Muscle of leg (tissue), 11 donors: ENCODE results near the gene PDSS1. TPM values are rescaled to one million over a fixed set of nuclear protein-coding genes. Genes with fewer than 3 reads are reported as not detected.

Source experiments
- DNase-seq: peaks from one replicate; pipeline ENCODE4 v3.0.0; 2013
- H3K27ac ChIP-seq: one replicate; pipeline ENCODE4 v1.5.1; 2013; ENCODE audit warnings: mild to moderate bottlenecking, low read length, control low read depth
- H3K27me3 ChIP-seq: one replicate; pipeline ENCODE4 v1.6.1; 2013; ENCODE audit warnings: low read length; ENCODE audit not compliant: control insufficient read depth, insufficient read depth
- H3K36me3 ChIP-seq: one replicate; pipeline ENCODE4 v1.6.1; 2013; ENCODE audit warnings: low read length; ENCODE audit not compliant: control insufficient read depth, insufficient read depth
- H3K4me1 ChIP-seq: one replicate; pipeline ENCODE4 v1.6.1; 2013; ENCODE audit warnings: low read length; ENCODE audit not compliant: control insufficient read depth, insufficient read depth
- H3K4me3 ChIP-seq: one replicate; pipeline ENCODE4 v1.5.1; 2013; ENCODE audit warnings: low read length, control low read depth
- H3K9me3 ChIP-seq: replicated peaks from 2 replicates; pipeline ENCODE4 v1.6.1; 2013; ENCODE audit warnings: low read depth, low read length; ENCODE audit not compliant: control insufficient read depth
- WGBS: methylation state at CpG from one replicate; pipeline ENCODE4 v1.1.5; 2013; ENCODE audit warnings: missing lambda C conversion rate; ENCODE audit not compliant: insufficient coverage; 5-methylcytosine and 5-hydroxymethylcytosine counted together
- polyA plus RNA-seq, 8 donors: library from polyadenylated mRNA; unstranded; fragments of 120-200 nt; gene quantifications; one replicate each; pipeline versions ENCODE4 v1.2.1 to v1.2.3, GENCODE V29; 2013; ENCODE audit warnings: inconsistent platforms in 1 of 8, low replicate concordance in 1 of 8; ENCODE audit not compliant: insufficient read length in 8 of 8, insufficient read depth in 1 of 8
- total RNA-seq: library from RNA; stranded (reverse); fragments of 120-200 nt; gene quantifications from one replicate; pipeline ENCODE4 v1.2.4, GENCODE V29; 2013

Gene PDSS1
- total and polyA plus RNA-seq, 9 donors, result 7.1 to 10.1 (median 8.4) TPM

DNA sequence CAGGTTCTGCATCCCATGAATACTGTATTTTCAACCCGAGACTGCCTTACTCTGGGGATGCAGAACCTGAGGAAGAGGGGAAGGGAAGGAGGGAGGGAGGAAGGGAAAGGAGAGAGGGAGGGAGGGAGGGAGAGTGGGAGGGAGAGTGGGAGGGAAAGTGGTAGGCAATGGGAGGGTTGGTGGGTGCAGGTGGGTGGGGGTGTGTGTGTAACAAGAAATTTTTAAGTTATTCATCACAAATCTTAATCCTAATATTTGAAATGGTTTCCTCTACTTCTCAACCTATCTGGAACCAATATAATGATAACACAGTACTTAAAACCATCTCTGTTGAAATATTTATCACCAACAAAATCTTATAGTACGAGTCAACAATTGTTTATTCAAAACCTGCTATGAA, 68.0 kb downstream of the PDSS1 start:
- H3K4me3 ChIP-seq, result no peak overlapping the region
- H3K9me3 ChIP-seq, result no peaks in the 10 kb centered on the region
- no peak overlapping the region for H3K27ac ChIP-seq
- H3K27me3 ChIP-seq, result no peaks in the 10 kb centered on the region
- H3K36me3 ChIP-seq, result peaks cover 4% of the 10 kb centered on the region
- DNase-seq, result no peak
- H3K4me1 ChIP-seq, result no peaks in the 10 kb centered on the region
- no CpG with 5 or more reads among the region's 2 CpGs for WGBS

DNA sequence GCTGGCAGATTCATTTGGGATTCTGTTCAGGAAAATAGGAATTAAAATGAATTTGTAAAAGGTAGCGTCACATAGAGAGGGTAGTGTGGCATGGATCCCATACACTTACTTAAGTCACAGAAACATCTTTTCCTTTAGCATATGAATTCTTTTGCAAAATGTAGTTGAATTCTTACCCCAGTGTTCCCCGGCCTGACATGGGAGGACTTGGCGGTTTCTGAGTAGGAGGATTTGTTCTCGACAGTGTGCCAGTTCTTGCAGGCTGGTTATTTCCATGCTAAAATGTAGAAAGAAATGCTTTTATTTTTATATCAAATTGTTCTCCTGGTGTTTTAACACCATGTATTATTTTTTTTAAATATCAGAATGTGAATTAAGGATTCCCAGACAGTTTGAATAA, 72.6 kb downstream of the PDSS1 start:
- no peaks in the 10 kb centered on the region for H3K4me1 ChIP-seq
- no peak overlapping the region for H3K27ac ChIP-seq
- DNase-seq, result no peak
- H3K9me3 ChIP-seq, result no peaks in the 10 kb centered on the region
- H3K27me3 ChIP-seq, result no peaks in the 10 kb centered on the region
- H3K36me3 ChIP-seq, result peaks cover 2% of the 10 kb centered on the region
- no CpG with 5 or more reads among the region's 4 CpGs for WGBS
- H3K4me3 ChIP-seq, result no peak overlapping the region

DNA sequence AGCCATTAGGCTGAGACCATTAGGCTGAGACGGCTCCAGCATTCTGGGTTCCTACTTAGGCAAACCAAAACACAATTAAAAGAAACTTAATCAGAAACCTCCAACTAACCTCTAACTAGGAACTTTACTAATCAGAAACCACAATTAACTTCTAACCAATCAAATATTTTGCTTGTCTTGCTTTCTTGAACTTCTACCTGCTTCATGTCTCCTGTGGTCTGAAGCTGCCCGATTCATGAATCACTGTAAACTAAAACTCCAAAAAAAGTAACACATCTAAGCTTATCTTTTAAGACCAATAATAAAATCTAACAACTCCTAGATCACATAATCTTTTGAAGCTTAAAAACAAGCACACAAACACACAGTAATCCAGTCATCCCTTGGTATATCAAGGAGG, 76.1 kb downstream of the PDSS1 start:
- Histone ChIP-seq H3K4me3 (no peak overlapping the region), H3K27ac (no peak overlapping the region), H3K9me3 (no peaks in the 10 kb centered on the region), H3K4me1 (no peaks in the 10 kb centered on the region), H3K27me3 (no peaks in the 10 kb centered on the region), H3K36me3 (peaks cover 2% of the 10 kb centered on the region)
- 100% methylated on average over 1 of the region's 2 CpGs for WGBS
- no peak for DNase-seq

DNA sequence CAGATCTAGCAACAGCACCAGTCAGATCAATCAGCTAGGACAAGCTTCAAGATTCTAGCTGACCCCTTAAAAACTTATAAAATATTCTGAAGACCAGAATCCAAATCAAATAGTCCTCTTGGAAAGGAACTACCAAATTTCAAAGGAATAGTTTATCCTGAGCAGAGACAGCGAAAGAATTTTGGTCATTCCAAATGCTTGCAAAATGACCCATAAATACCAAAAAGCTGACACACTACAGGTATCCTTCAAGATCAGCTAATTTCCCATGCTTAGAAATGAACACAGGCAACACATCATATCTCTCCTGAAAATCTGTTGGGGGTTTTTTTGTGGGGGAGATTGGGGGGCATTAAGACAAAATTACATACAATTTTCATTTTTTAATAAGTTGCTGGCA, 78.8 kb downstream of the PDSS1 start:
- no peak overlapping the region for H3K27ac ChIP-seq
- no peak overlapping the region for H3K4me3 ChIP-seq
- no peaks in the 10 kb centered on the region for H3K36me3 ChIP-seq
- H3K9me3 ChIP-seq, result peaks cover 2% of the 10 kb centered on the region
- WGBS, result no CpG with 5 or more reads among the region's 1 CpG
- H3K27me3 ChIP-seq, result no peaks in the 10 kb centered on the region
- peaks cover 6% of the 10 kb centered on the region for H3K4me1 ChIP-seq
- DNase-seq, result no peak

DNA sequence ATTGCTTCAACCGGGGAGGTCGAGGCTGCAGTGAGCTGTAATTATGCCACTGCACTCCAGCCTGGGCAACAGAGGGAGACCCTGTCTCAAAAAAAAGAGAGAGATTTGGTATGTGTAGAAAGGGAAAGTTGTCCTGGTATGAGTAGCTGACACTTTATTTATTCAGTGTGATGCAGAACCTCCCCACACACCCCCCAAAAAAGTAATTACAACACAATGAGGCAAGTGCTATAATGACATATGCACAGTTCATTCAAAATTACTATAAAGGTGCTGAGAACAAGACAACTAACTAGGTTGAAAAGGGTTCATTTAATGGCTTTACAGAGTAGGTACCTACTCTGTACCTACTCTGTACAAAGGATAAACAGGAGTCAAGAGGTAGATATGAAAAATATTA, 80.2 kb downstream of the PDSS1 start:
- H3K4me1 ChIP-seq, result peaks cover 6% of the 10 kb centered on the region
- H3K4me3 ChIP-seq, result no peak overlapping the region
- H3K27me3 ChIP-seq, result no peaks in the 10 kb centered on the region
- DNase-seq, result no peak
- no peak overlapping the region for H3K27ac ChIP-seq
- H3K9me3 ChIP-seq, result peaks cover 2% of the 10 kb centered on the region
- 90% methylated on average over 2 of the region's 2 CpGs for WGBS
- H3K36me3 ChIP-seq, result no peaks in the 10 kb centered on the region

DNA sequence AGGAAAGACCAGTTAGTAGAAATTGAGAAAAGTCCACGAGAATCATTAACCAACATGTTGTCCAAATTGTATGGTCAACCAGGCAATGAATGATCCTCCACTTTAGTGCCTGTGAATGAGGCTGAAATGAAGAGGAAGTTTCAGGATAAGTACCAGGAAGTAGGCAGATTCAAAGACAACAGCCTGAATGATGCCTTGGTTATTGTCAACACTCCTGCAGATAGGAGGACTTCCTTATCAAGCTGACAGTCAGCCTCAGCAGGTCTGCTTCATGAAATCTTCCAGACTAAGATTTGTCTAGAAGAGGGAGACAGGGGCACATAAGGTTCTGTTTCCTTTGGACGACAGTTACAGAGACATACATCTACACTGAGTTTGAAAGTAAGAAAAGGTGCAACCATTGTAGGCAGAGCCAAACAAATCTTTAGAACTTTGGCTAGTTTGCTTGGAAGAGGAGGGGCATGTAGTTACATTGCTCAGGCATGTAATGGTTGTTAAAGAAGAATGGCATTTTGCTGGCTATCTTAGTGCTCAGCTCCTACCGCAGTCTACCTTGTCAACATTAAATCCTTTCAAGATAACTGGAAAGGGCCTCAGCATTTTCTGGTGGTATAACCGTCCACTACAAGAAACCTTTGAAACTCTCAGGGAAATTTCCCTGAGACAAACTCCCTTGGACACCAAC, 81.8 kb downstream of the PDSS1 start:
- Histone ChIP-seq H3K36me3 (no peaks in the 10 kb centered on the region), H3K27me3 (no peaks in the 10 kb centered on the region), H3K27ac (no peak overlapping the region), H3K4me1 (peaks cover 6% of the 10 kb centered on the region), H3K4me3 (no peak overlapping the region), H3K9me3 (peaks cover 2% of the 10 kb centered on the region)
- WGBS, result 80% methylated on average over 1 of the region's 4 CpGs
- DNase-seq, result no peak

DNA sequence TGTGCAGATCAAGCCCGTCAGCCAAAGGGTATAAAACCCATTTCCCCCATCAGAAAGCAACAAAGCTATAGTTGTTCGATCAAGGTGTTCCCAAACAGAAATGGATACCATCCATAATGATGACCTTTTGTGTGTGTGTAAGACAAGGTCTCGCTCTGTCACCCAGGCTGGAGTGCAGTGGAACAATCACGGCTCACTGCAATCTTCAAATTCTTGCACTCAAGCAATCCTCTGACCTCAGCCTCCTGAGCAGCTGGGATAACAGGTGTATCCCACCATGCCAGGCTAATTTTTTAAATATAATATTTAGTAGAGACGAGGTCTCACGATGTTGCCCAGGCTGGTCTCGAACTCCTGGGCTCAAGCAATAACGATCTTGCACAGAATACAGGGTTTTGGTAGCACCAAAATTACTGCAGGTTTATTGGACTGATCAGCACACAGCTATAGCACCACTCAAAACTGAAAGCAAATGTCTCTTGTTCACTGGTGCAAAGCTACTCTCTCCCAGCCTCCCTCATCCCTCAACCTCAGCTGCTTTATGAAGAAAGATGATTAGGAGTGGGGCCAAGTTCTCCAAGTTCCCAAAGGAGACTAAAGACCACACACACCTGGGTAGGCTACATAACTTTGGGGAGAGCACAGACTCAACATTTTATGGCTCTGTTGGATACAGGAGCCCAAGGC, 82.7 kb downstream of the PDSS1 start:
- Histone ChIP-seq H3K9me3 (peaks cover 2% of the 10 kb centered on the region), H3K4me1 (peaks cover 6% of the 10 kb centered on the region), H3K27me3 (no peaks in the 10 kb centered on the region), H3K36me3 (no peaks in the 10 kb centered on the region), H3K27ac (no peak overlapping the region), H3K4me3 (no peak overlapping the region)
- 100% methylated on average over 1 of the region's 8 CpGs for WGBS
- DNase-seq, result no peak

DNA sequence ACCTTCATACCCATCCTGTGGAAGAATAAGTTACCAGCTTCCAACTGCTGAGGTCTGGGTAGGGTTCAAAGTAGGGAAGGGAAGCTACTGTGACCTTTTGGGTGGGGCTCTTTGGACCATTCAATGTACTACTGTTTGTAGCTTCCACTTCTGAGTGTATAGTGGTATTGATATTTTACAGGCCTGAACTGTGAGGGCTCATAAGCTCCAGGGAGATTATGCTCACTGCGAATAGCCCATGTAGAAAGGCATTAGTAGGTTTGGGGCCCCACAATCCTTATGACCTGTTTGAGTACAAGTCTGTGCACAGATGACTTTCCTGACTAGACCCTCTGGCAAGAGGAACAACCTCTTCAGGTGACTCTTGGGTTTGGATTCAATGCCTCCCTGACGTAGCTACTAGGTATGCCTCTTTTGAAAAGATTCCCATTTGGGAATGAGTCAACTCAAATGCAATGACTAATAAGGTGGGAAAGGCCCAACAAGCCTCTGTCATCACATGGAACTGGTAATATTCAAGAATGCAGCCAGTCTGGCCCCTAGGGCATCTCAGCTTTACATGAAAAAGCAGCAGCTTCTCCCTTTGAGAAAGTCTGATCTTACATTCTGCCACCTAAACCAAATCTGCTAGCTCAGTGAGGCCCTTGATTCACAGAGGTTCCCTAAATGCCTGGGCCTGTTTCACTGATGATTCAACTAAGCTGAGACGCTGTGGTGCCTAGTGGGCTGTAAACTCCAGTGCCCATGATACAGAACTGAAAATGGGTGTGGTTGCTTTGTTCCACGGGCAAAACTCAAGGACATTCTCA, 83.5 kb downstream of the PDSS1 start:
- WGBS, result 72% methylated on average over 2 of the region's 4 CpGs
- Histone ChIP-seq H3K9me3 (peaks cover 2% of the 10 kb centered on the region), H3K4me3 (no peak overlapping the region), H3K27ac (no peak overlapping the region), H3K4me1 (peaks cover 6% of the 10 kb centered on the region), H3K36me3 (no peaks in the 10 kb centered on the region), H3K27me3 (no peaks in the 10 kb centered on the region)
- DNase-seq, result peak; percentile 10

DNA sequence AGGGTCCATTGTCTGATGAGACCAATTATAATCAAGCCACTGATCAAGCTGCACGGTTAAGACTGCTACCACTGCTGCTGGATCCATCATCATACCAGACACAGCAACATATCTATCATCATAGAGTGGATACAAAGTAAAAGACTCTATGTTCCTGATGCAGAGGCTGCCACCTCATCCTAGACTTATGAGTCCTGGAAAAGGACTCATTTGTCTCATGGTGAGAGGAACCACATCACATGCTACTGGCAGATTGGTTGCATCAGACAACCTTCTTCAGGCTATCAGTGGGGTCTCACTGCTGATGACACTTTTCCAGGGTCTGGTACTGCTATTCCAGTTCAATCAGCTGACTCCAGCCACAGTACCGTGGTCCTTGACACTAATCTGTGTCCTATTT, 84.3 kb downstream of the PDSS1 start:
- H3K4me1 ChIP-seq, result peaks cover 6% of the 10 kb centered on the region
- H3K4me3 ChIP-seq, result no peak overlapping the region
- no peaks in the 10 kb centered on the region for H3K27me3 ChIP-seq
- WGBS, result 88% methylated on average over 1 of the region's 2 CpGs
- DNase-seq, result no peak
- H3K36me3 ChIP-seq, result no peaks in the 10 kb centered on the region
- H3K27ac ChIP-seq, result no peak overlapping the region
- H3K9me3 ChIP-seq, result peaks cover 2% of the 10 kb centered on the region

DNA sequence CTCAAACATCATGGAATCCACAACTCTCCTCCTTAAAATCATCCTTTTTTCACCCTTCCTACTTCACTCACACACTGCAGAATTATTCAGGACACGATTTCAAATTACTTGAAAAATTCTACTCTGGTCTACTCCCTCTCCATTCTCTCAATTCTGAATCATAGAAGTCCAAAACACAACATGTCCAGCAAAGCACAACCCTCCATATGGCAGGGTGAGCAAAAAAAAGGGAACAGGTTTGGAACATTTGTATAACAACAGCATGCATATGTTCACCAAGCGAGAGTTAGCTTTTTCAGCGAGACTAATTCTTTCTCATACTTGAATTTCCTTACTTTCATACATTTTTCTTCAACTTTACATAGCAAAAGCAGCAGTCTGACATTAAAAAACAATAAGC, 89.9 kb downstream of the PDSS1 start:
- H3K36me3 ChIP-seq, result no peaks in the 10 kb centered on the region
- H3K27me3 ChIP-seq, result no peaks in the 10 kb centered on the region
- no peak for DNase-seq
- H3K4me1 ChIP-seq, result no peaks in the 10 kb centered on the region
- no peak overlapping the region for H3K4me3 ChIP-seq
- no peaks in the 10 kb centered on the region for H3K9me3 ChIP-seq
- WGBS, result no CpG with 5 or more reads among the region's 3 CpGs
- no peak overlapping the region for H3K27ac ChIP-seq
